Activated T-helper 1 cell treated with anti-CD3 and anti-CD28 coated beads, Interleukin-12 subunit alpha, Interleukin-12 subunit beta, Interleukin-2, Interleukin-4 antibody, amounts not matched to agents 30 ng/mL and 10 ng/mL and 1 ng/mL, durations not matched to agents 14 hours and 24 hours and 36 hours (primary cell): Measurements from ENCODE around the gene OR2A12. TPM values are rescaled to one million over a fixed set of nuclear protein-coding genes. Genes with fewer than 3 reads are reported as not detected.
"Not testable (repeated sequence)": the region's sequence is repeated elsewhere in the genome, so short reads cannot be mapped to it uniquely, and the experiment has no call there.

Experiments
- DNase-seq: peaks from one replicate; pipeline ENCODE4 v3.0.0; 2021; ENCODE audit warnings: low spot score
- H3K27ac Mint-ChIP-seq: one replicate; pipeline ENCODE4 v1.8.0; 2021; ENCODE audit warnings: mild to moderate bottlenecking, mixed read lengths
- H3K27me3 Mint-ChIP-seq: one replicate; pipeline ENCODE4 v1.8.0; 2022; ENCODE audit warnings: mild to moderate bottlenecking, moderate library complexity, mixed read lengths; ENCODE audit not compliant: insufficient read depth
- H3K36me3 Mint-ChIP-seq: one replicate; pipeline ENCODE4 v1.8.0; 2021; ENCODE audit warnings: low read depth, mixed read lengths
- H3K4me1 Mint-ChIP-seq: one replicate; pipeline ENCODE4 v1.8.0; 2021; ENCODE audit warnings: low read depth, mixed read lengths
- H3K4me3 Mint-ChIP-seq: one replicate; pipeline ENCODE4 v1.8.0; 2021; ENCODE audit warnings: mild to moderate bottlenecking, moderate library complexity, mixed read lengths
- H3K9me3 Mint-ChIP-seq: one replicate; pipeline ENCODE4 v1.8.0; 2021; ENCODE audit warnings: mixed read lengths
- intact Hi-C: fragments of 100-400 bp; cut with micrococcal nuclease; formaldehyde crosslinking; loops from one replicate; pipeline ENCODE4 v1.15.1; 2024
- total RNA-seq: library from RNA; stranded (reverse); gene quantifications from 2 replicates; pipeline ENCODE4 v1.2.3, GENCODE V29; 2022

OR2A12 gene
- total RNA-seq, result not detected in 2 replicates

DNA sequence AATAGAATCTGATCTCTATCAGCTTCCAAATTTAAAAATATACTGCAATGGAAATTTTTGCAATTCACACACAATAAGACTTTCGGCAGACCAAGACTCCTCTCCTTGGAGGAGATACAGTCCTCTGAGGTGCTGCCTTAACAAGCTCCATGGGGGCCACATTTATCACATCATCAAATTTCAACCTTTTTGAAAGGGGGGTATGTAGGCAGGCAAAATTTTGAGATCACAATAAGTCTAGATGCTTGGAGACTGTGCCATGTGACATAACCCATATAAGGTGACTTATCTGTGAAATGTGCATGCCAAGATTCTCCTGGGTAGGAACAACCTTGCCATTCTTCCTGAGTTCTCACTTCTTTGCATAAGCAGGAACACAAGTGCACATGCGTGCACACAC, at the start of gene OR2A12:
OR2A12 (plus strand) TSS at position 301 of the 400 bp plus-strand sequence. CDS start 8,830 bp downstream, outside the sequence.
- Mint-ChIP-seq H3K4me1 (no peaks in the 10 kb centered on the region), H3K27me3 (peaks cover 4% of the 10 kb centered on the region), H3K4me3 (no peak within 1 kb of the TSS), H3K9me3 (peaks cover 5% of the 10 kb centered on the region), H3K27ac (no peak within 1 kb of the TSS), H3K36me3 (no peaks in the 10 kb centered on the region)
- no peak for DNase-seq
- intact Hi-C loops, result no loop called here

- H3K4me1 Mint-ChIP-seq, result no peaks in the 10 kb centered on the region
- H3K4me3 Mint-ChIP-seq, result no peak overlapping the region
- intact Hi-C loops, result no loop called here
- peaks cover 11% of the 10 kb centered on the region for H3K27me3 Mint-ChIP-seq
- DNase-seq, result no peak
- H3K27ac Mint-ChIP-seq, result no peak overlapping the region
- no peaks in the 10 kb centered on the region for H3K9me3 Mint-ChIP-seq
- H3K36me3 Mint-ChIP-seq, result no peaks in the 10 kb centered on the region
Measured at GRCh38 chr7:144036302-144036885, 49.7 kb upstream of the OR2A12 start.

DNA sequence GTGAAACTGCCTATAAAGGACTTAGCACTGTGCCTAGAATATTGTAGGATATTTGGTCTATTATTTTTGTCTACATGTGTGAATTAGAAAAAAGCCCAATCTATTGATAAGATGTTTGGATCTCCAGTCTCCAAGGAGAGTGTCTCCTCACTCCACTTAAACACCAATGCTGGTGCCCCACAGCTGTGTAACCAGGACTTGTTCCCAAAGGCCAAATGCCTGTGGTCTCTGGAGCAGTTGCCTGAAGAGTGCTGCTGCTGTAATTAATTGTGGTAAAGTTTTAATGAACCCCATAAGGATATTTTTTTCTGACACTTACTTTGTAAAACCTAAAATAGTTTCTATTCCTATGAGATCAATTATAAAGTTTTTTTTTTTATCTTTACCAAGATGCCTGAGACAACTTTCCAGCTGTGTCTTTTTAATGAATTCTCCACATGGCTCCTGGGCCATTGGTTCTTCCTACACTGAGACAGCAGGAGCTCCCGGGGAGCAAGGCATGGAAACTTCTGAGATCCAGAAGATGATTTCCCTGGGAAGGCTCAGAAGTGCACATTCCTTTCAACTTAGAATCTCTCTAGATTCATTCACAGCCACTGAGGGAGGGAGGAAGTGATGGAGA, 48.6 kb upstream of the OR2A12 start:
- Mint-ChIP-seq H3K27me3 (peaks cover 6% of the 10 kb centered on the region), H3K36me3 (no peaks in the 10 kb centered on the region), H3K4me3 (no peak overlapping the region), H3K27ac (no peak overlapping the region), H3K9me3 (no peaks in the 10 kb centered on the region), H3K4me1 (no peaks in the 10 kb centered on the region)
- intact Hi-C loops, result no loop called here
- DNase-seq, result no peak

DNA sequence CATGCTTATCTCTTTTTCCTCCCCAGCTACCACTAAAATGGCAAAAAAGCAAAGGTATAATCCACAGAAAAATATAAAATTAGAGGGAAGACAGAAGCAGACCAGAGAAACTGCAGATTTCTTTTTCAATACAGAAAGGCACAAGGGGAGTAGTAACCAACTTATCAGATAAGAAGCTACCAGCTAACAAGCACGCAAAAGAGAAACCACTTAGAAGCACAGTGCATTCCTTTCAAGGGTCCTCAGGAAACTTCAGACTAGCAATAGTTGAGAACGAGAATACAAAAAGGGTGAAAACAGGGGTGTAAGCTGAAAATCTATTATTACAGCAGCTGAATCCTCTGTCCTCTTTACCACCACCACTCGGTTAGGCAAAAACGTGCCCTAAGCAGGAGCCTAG, 47.2 kb upstream of the OR2A12 start:
- intact Hi-C loops, result no loop called here
- Mint-ChIP-seq H3K27me3 (no peaks in the 10 kb centered on the region), H3K9me3 (no peaks in the 10 kb centered on the region), H3K27ac (no peak overlapping the region), H3K36me3 (no peaks in the 10 kb centered on the region), H3K4me3 (no peak overlapping the region), H3K4me1 (no peaks in the 10 kb centered on the region)
- DNase-seq, result no peak

DNA sequence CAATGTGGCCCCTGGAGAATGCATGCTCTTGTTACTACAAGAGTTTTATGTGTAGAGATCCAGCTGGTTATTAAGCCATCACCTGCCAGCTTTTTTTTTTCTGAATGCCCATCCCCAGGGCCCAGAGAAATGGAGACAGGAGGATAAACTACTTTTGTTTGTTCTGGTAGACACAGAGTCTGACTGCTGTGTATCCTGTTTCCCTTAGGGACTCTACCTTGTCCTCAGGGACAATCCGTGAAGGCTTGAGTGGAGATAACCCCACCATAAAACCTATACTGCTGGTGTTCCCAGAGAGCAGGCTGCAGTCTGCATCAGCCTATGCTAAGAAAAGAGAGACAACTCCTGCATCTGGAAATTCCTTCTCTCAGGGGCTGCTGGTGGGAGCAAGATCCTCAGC, 37.4 kb upstream of the OR2A12 start, which contains the start of gene OR2A5:
OR2A5 (plus strand) TSS at position 301 of the 400 bp plus-strand sequence. CDS start 1,454 bp downstream, outside the sequence.
- DNase-seq, result no peak
- Mint-ChIP-seq H3K4me3 (no peak within 1 kb of the TSS), H3K9me3 (no peaks in the 10 kb centered on the region), H3K36me3 (no peaks in the 10 kb centered on the region), H3K27ac (no peak within 1 kb of the TSS), H3K4me1 (no peaks in the 10 kb centered on the region), H3K27me3 (peaks cover 5% of the 10 kb centered on the region)
- intact Hi-C loops, result no loop called here

DNA sequence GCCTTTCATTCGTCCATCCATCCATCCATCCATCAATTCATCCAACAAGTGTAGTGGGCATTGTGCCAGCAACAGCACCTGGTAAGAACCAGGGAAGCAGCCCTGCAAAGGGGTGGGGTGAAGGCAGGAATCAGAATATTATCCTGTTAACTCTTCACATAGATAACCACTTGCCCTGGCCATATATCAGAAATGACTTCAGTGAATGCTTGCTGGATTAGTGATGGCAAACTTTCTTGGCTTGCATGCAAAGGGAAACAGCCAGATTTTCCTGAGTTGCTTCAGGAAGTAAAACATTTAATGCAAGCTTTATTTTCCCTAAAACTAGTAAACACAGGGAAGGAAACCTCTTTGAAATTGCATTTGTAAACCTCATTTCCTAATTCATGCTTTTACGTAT, 36.6 kb upstream of the OR2A12 start:
- DNase-seq, result no peak
- intact Hi-C loops, result no loop called here
- Mint-ChIP-seq H3K9me3 (no peaks in the 10 kb centered on the region), H3K27me3 (peaks cover 7% of the 10 kb centered on the region), H3K4me3 (no peak overlapping the region), H3K4me1 (no peaks in the 10 kb centered on the region), H3K36me3 (no peaks in the 10 kb centered on the region), H3K27ac (no peak overlapping the region)

- no peak overlapping the region for H3K4me3 Mint-ChIP-seq
- intact Hi-C loops, result no loop called here
- H3K4me1 Mint-ChIP-seq, result no peaks in the 10 kb centered on the region
- DNase-seq, result no peak
- no peak overlapping the region for H3K27ac Mint-ChIP-seq
- H3K27me3 Mint-ChIP-seq, result peaks cover 7% of the 10 kb centered on the region
- no peaks in the 10 kb centered on the region for H3K9me3 Mint-ChIP-seq
- H3K36me3 Mint-ChIP-seq, result no peaks in the 10 kb centered on the region
Measured at GRCh38 chr7:144050093-144050492, 36.0 kb upstream of the OR2A12 start.

- H3K27ac Mint-ChIP-seq, H3K4me1 Mint-ChIP-seq, intact Hi-C loops, DNase-seq, H3K27me3 Mint-ChIP-seq, H3K4me3 Mint-ChIP-seq, H3K9me3 Mint-ChIP-seq, H3K36me3 Mint-ChIP-seq: not testable (repeated sequence)
Measured at GRCh38 chr7:144050884-144051283, 35.2 kb upstream of the OR2A12 start.

- Mint-ChIP-seq H3K27me3 (peaks cover 5% of the 10 kb centered on the region), H3K9me3 (no peaks in the 10 kb centered on the region), H3K4me1 (no peaks in the 10 kb centered on the region), H3K36me3 (no peaks in the 10 kb centered on the region), H3K4me3 (no peak overlapping the region), H3K27ac (no peak overlapping the region)
- intact Hi-C loops, result no loop called here
- DNase-seq, result no peak
Measured at GRCh38 chr7:144057954-144058353, 28.1 kb upstream of the OR2A12 start.

GRCh38 chr7:144063710-144064109, 22.4 kb upstream of the OR2A12 start:
- intact Hi-C loops, result no loop called here
- DNase-seq, result no peak
- H3K9me3 Mint-ChIP-seq, result no peaks in the 10 kb centered on the region
- peaks cover 7% of the 10 kb centered on the region for H3K27me3 Mint-ChIP-seq
- H3K4me3 Mint-ChIP-seq, result no peak overlapping the region
- no peak overlapping the region for H3K27ac Mint-ChIP-seq
- H3K4me1 Mint-ChIP-seq, result no peaks in the 10 kb centered on the region
- H3K36me3 Mint-ChIP-seq, result no peaks in the 10 kb centered on the region

DNA sequence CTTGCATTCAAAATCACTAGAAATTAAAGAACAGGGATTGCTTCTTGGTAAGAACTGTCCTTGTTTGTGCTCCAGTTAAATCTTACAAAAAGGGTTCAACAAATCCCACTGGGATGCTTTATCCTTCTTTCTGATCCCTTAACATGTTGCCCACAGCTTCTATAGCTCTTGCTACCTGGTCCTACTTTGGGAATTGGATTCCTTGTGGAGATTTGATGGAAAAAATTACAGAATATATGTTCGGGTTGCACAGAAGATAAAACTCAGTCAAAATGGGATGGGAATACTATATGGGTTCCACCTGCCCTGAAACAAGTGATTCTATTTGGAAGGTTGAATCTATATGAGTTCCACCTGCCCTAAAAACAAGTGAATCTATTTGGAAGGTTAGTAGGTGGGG, 16.6 kb upstream of the OR2A12 start, which contains the start of gene OR2A25:
OR2A25 (plus strand) TSS at position 301 of the 400 bp plus-strand sequence. CDS start 4,409 bp downstream, outside the sequence.
- H3K4me1 Mint-ChIP-seq, result no peaks in the 10 kb centered on the region
- peaks cover 4% of the 10 kb centered on the region for H3K27me3 Mint-ChIP-seq
- H3K4me3 Mint-ChIP-seq, result no peak within 1 kb of the TSS
- DNase-seq, result no peak
- intact Hi-C loops, result no loop called here
- no peaks in the 10 kb centered on the region for H3K9me3 Mint-ChIP-seq
- no peaks in the 10 kb centered on the region for H3K36me3 Mint-ChIP-seq
- no peak within 1 kb of the TSS for H3K27ac Mint-ChIP-seq

DNA sequence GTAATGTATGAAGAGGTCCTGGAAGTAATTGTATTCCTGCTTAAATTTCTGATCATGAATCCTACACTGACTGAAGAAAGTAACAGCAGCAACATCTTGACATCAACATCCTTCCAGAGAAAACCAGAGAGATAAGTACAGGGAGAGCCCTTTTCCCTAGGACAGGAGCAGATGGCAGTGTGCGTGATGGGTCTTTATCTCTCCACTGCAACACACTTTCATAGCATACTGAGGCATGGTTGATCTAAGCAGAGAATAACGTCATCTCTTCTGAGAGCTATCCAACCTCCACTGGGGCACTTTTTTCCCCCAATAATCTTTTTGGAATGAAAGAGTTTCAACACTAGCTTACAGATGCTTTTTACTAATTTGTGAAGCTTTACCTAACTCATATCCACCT, 16.1 kb upstream of the OR2A12 start:
- H3K4me1 Mint-ChIP-seq, result no peaks in the 10 kb centered on the region
- peaks cover 4% of the 10 kb centered on the region for H3K27me3 Mint-ChIP-seq
- H3K27ac Mint-ChIP-seq, result no peak overlapping the region
- H3K36me3 Mint-ChIP-seq, result no peaks in the 10 kb centered on the region
- intact Hi-C loops, result no loop called here
- no peaks in the 10 kb centered on the region for H3K9me3 Mint-ChIP-seq
- DNase-seq, result no peak
- H3K4me3 Mint-ChIP-seq, result no peak overlapping the region

DNA sequence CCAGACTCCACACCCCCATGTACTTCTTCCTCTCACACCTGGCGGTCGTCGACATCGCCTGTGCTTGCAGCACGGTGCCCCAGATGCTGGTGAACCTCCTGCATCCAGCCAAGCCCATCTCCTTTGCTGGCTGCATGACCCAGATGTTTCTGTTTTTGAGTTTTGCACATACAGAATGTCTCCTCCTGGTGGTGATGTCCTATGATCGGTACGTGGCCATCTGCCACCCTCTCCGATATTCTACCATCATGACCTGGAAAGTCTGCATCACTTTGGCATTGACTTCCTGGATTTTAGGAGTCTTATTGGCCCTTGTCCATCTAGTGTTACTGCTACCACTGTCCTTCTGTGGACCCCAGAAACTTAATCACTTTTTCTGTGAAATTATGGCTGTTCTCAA, 11.7 kb upstream of the OR2A12 start:
- Mint-ChIP-seq H3K36me3 (no peaks in the 10 kb centered on the region), H3K27ac (no peak overlapping the region), H3K4me3 (no peak overlapping the region), H3K9me3 (no peaks in the 10 kb centered on the region), H3K4me1 (no peaks in the 10 kb centered on the region), H3K27me3 (no peaks in the 10 kb centered on the region)
- intact Hi-C loops, result no loop called here
- no peak for DNase-seq
